Glomerular visceral epithelial cell (primary cell): ENCODE data around the gene SIPA1L3.
"Not testable (repeated sequence)": the region's sequence is repeated elsewhere in the genome, so short reads cannot be mapped to it uniquely, and the experiment has no call there.

Experiments
- DNase-seq: peaks from one replicate; pipeline ENCODE4 v3.0.0-alpha.2; 2016; ENCODE audit errors: extremely low spot score

The SIPA1L3 gene

GRCh38 chr19:38022791-38023670, 116.0 kb downstream of the SIPA1L3 start:
- DNase-seq: no peak

- no peak for DNase-seq
These were observed 116.9 kb downstream of the SIPA1L3 start for GRCh38 chr19:38023671-38024541.

DNA sequence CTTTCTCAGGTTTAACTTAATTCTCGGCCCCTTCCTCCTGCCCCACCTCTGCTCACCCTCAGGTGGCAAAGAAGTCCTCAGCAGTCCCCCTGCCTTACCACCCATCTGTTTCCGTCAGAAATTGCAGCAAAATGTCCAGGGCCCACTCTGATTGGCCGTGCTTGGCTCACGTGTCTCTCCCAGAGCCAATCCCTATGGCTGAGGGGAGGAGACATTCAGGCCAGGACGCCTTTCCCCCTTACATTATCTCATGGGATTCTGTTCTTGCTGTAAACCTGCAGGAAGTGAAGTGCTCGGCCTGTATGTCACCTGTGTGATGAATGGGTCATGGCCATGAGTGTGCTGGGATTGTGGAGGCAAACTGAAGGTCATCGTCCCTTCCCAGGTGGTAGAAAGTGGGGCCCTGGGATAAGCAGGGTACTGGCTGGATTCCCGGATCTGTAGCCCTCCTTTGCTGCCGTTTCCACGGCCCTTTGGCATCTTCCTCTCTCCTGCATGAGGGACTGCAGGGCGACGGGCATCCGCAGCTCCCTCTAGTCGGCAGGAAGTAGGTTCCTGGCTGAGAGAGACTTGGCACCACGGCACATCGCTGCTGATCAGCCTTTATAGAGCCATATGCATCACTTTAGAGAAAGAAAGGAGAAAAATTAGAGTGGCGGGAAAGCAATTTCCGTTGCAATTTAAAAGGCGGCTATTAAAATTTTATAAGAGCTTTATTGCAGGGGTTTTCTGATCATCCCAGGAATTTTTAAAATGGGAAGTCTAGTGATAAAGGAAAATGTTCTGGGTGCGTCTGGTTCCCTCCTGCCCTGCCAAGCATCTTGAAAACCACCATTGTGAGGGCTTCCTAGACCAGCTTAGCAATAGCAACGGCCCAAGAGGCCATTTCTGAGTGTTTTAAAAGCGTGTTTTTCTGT, 118.2 kb downstream of the SIPA1L3 start:
- DNase-seq: no peak

DNA sequence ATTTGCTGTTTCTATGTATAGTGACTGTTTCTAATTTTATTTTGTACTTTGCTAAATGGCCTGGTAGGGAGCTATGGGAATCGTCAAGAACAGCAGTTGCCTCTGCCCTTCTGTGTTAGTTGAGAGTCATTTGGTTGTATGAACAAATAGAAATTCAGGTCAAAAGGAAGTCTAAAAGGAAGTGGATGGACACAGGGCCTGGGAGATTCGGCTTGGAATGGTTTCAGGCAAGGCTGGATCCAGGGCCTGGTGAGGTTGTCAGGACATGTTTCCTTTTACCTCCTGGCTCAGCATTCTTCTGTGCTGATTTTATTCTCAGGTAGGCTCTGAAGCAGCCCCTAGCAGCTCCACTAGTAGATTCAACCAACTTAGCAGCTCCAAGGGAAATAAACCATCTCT, 118.9 kb downstream of the SIPA1L3 start:
- no peak for DNase-seq

DNA sequence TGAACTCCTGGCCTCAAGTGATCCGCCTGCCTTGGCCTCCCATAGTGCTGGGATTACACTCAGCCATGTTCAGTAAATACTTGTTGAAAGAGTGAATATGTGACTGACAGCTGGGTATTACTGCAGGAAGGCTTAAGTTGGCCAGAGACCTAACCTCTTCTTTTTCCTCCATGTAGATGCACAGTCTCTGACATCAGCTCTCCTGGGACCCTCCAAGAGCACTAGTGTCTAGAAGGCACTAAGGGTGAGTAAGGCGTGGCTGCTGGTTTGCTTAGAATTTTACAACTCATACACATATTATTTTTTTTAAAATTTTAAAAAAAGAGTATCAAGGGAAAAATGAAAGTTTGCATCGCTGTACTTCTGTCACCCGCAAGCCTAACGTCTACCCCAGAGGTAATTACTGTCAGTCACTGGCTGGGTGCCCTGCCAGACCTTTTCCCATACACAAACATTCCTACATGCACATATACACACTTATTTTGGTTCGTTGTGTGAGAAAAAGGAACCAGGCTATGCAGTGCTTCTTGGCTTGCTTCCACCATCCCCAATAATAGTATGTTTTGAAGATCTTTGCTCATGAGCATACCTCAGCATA, 122.0 kb downstream of the SIPA1L3 start:
- DNase-seq: no peak

GRCh38 chr19:38030001-38030400, 123.0 kb downstream of the SIPA1L3 start:
- DNase-seq: not testable (repeated sequence)

DNA sequence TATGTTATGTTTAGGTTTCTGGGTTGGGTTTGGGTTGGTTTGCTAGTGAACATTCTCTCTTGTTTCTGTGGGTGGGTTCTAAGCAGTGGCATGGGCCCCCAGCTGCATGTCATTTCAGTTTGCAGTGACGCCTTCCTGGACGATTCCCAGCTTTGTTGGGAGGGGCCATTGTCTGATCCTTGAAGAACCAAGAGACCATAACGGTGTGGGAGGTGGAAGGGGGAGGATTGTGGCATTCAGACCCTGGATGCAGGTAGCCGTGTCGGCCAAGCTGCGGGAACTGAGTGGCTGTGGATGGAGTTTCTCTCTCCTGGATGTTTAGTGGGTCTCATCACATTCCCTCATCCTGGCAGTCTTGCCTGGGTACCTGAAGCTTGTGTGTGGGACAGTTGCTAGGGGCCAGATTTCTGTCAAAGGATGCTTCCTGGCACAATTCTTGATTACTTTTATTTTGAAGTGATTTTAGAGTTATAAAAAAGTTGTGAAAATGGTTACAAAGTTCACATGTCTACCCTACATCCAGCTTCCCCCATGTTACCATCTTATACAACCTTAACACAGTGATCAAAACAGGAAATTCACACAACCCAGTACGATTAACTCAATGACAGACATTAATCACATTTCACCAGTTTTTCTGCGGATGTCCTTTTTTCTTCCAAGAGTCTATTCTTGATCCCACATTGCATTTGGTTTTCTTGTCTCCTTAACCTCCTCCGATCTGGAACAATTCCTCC, 123.8 kb downstream of the SIPA1L3 start:
- DNase-seq: no peak

DNA sequence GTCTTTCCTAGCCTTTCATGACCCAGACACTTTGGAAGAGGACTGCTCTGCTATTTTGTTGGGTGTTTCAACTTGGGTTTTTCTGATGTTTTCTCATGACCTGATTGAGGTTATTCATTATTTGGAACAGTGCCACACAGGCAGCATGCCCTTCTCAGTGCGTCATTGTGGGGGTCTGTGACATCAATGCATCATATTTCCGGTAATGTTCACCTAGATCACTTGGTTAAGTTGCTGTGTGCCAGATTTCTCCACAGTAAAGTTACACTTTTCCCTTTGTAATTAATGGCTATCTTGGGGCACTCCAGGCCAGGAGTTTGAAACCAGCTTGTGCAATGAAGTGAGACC, 124.4 kb downstream of the SIPA1L3 start:
- peak; percentile 87 for DNase-seq

DNA sequence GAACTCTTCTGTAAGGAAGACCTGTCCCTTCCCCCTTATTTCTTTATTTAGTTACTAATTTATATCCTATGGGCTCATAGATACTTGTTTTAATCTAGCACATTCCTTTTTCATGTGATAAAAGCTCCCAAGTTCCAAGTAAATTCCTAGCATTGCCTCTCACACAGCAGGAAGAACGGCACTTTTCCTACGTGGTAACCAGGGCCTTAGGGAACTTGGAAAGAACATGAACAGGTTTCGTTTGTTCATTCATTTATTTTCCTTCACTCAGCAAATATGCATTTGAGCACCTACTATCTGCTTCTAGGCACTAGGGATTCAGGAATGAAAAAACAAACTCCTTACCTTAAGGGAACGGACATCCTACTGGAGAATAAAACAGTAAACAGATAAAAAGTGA, 125.1 kb downstream of the SIPA1L3 start:
- DNase-seq: no peak

DNA sequence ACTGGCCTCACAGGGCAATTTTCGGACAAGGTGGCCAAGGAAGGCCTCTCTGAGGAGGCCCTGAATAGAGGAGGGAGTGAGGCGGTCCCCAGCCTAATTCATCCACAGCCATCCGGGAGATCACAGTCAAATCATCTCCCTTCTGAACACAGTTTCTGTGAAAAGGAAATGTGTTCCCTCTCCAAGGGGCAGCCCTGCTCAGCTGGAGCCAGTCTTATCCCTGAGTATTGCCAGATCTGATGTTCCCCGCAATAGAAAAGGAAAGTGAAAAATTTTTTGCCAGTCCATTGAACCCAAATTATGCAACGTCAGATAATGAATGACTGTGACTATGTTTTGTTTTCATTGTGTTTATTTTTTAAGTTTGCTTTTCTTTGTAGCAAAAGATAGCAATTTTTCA, 125.9 kb downstream of the SIPA1L3 start:
- no peak for DNase-seq

DNA sequence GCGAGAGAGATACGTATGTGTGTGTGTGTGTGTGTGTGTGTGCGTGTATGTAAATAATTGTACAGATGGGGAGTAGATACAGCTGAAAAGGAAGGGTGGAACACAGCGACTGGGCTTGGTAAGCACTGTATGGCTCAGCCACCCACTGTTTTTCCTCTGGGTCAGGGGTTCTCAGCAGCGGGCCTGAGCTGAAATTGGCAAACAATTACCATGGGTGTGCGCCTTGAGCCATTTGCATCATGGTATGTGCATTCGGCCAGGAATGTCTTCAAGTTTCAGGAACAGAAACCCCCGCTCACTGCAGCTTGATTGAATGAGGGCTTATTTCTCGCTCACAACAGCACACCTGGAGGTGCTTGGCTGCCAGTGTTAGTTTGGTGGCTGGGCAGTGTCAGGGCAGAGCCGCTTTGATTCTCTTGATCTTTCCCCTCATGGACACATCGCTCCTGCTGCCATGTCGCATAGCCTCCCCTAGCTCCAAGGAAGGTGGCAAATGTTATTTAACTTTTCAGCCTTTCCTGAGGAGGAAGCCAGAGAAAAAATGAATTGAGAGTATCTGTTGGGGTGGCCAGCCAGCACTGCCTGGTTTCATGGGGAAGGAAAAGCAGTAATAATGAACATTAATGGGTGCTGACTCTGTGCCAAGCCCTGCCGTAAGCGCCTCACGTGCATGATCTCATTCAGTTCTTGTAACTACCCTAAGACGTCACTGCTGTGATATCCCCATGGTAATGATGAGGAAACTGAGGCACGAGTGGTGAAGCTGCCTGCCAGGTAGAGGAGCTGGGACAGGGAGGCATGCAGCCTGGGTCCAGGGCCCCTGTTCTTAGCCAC, 126.9 kb downstream of the SIPA1L3 start:
- peak; percentile 37 for DNase-seq

GRCh38 chr19:38034492-38034860, 127.5 kb downstream of the SIPA1L3 start:
- peak; percentile 70 for DNase-seq

GRCh38 chr19:38035515-38036495, 128.8 kb downstream of the SIPA1L3 start:
- DNase-seq: peak; percentile 71

DNA sequence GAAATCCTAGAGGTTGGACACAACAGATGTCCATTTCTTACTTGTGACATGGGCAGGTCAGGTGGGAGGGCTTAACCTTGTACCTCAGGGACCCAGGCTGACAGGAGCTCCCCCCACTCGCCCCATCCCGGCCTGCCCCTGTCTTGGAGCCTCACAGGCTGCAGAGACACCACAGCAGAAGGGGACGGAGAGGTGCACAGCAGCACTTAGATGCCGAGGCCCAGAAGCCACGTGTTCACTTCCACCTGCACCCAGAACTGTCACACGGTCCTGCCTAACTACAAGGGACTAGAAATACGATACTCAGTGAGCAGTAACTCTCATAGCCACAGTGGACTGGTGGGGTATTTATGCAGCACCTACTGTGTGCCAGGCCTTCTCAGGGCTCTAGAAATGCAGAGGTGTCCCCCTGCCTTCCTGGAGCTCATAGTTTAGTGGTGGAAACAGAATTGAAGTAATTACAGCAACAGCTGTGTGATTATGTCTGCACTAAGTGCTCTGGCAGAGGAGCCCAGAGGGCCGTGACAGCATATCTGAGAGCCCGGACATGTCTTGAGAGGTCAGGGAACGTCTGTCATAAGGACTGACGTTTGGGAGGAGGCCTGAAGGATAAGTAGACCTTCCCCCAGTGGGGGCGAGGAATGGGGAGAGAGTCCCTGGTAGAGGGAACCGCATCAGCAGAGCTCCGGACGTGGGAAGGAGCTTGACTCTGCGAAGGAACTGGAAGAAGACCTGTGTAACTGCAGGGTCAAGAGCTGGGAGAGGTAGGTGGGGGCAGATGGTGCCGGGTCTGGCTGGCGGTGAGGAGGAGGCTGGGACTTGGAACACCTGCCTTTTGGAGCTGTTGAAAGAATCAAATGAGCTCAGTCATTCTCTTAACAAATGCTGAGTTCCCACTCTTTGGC, 130.0 kb downstream of the SIPA1L3 start:
- DNase-seq: no peak

DNA sequence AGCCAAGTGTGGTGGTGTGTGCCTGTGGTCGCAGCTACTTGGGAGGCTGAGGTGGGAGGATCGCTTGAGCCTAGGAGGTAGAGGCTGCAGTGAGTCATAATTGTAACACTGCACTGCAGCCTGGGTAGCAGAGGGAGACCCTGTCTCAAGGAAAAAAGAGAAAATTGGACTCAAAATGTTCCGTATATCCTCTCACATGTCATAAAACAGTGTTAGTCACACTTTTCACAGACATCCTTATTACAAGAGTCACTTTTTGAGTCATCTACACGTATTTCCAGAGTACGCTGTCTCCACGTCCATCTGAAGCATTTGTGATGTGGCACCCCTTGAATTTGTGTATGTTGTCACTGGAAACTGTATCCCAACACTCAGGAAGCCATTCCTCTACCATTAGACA, 133.0 kb downstream of the SIPA1L3 start:
- peak; percentile 70 for DNase-seq

GRCh38 chr19:38042132-38042531, 135.1 kb downstream of the SIPA1L3 start:
- no peak for DNase-seq

DNA sequence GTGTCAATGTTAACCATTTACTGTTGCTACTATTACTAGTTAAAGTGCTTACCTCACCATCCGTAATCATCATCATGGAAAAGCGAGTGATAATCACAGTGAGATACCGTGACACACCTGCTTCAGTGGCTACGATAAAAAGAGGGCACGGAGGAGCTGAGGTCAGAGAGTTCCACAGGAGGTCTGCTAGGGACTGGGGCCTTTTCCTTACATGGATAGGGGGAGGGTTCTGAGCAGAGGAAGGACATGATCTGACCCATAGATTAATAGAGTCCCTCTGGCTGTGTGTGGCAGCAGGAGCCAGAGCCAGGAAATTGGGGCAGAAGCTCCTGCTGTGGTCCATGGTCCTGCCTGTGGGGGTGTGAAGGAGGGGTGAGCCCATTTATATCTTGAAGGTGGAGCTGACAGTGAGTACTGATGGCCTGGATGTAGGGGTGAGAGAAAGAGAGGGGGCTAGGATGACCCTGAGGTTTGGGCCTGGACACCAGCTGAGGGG, 136.7 kb downstream of the SIPA1L3 start:
- no peak for DNase-seq
